HCT116 (cell line): ENCODE data around the gene LMBR1. TPM values are rescaled to one million over a fixed set of nuclear protein-coding genes. Genes with fewer than 3 reads are reported as not detected.

Experiments
- ATAC-seq: fragments of 200-7000 bp; cut with Tn5 transposase; 2 replicates; pipeline ENCODE4 v1.9.1; 2020; ENCODE audit warnings: mild to moderate bottlenecking, moderate library complexity
- BruUV-seq: library from RNA; stranded (reverse); fragments of 400-500 nt; replicated peaks from 2 replicates; lab custom pipeline; 2021; lab: Mats Ljungman, UMichigan
- CTCF ChIA-PET: fragments of 300-600 bp; sonication (Branson Sonifier 250); formaldehyde crosslinking; loops from one replicate; lab custom pipeline; 2021; ENCODE audit warnings: antibody characterized with exemption; lab: Charles Lee
- POLR2A ChIA-PET: fragments of 300-600, 350-600 bp; sonication (Branson Sonifier 250); formaldehyde crosslinking; loops from one replicate; lab custom pipeline; 2021; ENCODE audit warnings: antibody characterized with exemption; lab: Charles Lee
- RAD21 ChIA-PET, 2 experiments: fragments of 300-600 bp; sonication (Branson Sonifier 250); formaldehyde crosslinking; loops; one replicate each; lab custom pipeline; 2023; ENCODE audit warnings: low total read pairs in 2 of 2; ENCODE audit not compliant: uncharacterized antibody in 2 of 2, unreplicated experiment in 2 of 2, low non-redundant PET in 1 of 2; lab: Charles Lee
- DNase-seq: peaks from one replicate; pipeline ENCODE4 v3.0.0-alpha.2; 2010; ENCODE audit warnings: low read depth, low spot score
- H2AFZ ChIP-seq: fragments of 200-600 bp; shearing (Covaris generic), sonication (generic); 2 replicates; pipeline ENCODE4 v1.6.1; 2017; ENCODE audit warnings: low read depth, mixed run types, mixed read lengths, antibody characterized with exemption, low read length; ENCODE audit not compliant: poor library complexity, severe bottlenecking
- H3K27ac ChIP-seq: 2 replicates; pipeline ENCODE4 v1.5.1; 2012; ENCODE audit warnings: low read depth, low read length
- H3K27me3 ChIP-seq: fragments of 200-600 bp; sonication (generic); 2 replicates; pipeline ENCODE4 v1.6.1; 2016; ENCODE audit warnings: mixed run types, low read length, mixed read lengths; ENCODE audit not compliant: insufficient read depth
- H3K36me3 ChIP-seq, 2 experiments: fragments of 200-500 bp in 1 of 2; fragments of 200-600 bp in 1 of 2; sonication (Bioruptor generic) in 1 of 2; sonication (generic) in 1 of 2; 2 replicates each; pipeline versions ENCODE4 v1.5.1 to v1.6.1; 2014 to 2016; ENCODE audit warnings: low read length in 2 of 2, inconsistent platforms in 1 of 2, mixed read lengths in 1 of 2, mixed run types in 1 of 2; ENCODE audit not compliant: insufficient read depth in 2 of 2, control insufficient read depth in 1 of 2
- H3K4me1 ChIP-seq, 2 experiments: fragments of 200-600 bp in 1 of 2; sonication (generic) in 1 of 2; 2 replicates each; pipeline versions ENCODE4 v1.5.1 to v1.6.1; 2012 to 2017; ENCODE audit warnings: low read length in 2 of 2, inconsistent platforms in 1 of 2, mild to moderate bottlenecking in 1 of 2, mixed read lengths in 1 of 2, mixed run types in 1 of 2, moderate library complexity in 1 of 2; ENCODE audit not compliant: insufficient read depth in 2 of 2, control insufficient read depth in 1 of 2
- H3K4me2 ChIP-seq: fragments of 200-600 bp; sonication (generic); 2 replicates; pipeline ENCODE4 v1.6.1; 2017; ENCODE audit warnings: mixed run types, low read length, mixed read lengths
- H3K4me3 ChIP-seq, 2 experiments: fragments of 200-600 bp in 1 of 2; sonication (generic) in 1 of 2; replicated peaks in 1 of 2; 2 replicates each; pipeline ENCODE4 v1.5.1; 2011 to 2016; ENCODE audit warnings: low read length in 2 of 2, control low read depth in 1 of 2, low read depth in 1 of 2, mild to moderate bottlenecking in 1 of 2, mixed read lengths in 1 of 2, mixed run types in 1 of 2
- H3K79me2 ChIP-seq: fragments of 200-600 bp; sonication (generic); 2 replicates; pipeline ENCODE4 v1.6.1; 2017; ENCODE audit warnings: mild to moderate bottlenecking, mixed run types, low read length, moderate library complexity, mixed read lengths; ENCODE audit not compliant: insufficient read depth
- H3K9ac ChIP-seq: fragments of 200-600 bp; sonication (generic); 2 replicates; pipeline ENCODE4 v1.6.1; 2016; ENCODE audit warnings: low read length, mixed read lengths
- H3K9me2 ChIP-seq: fragments of 200-600 bp; sonication (generic), shearing (Covaris generic); 2 replicates; pipeline ENCODE4 v1.6.1; 2017; ENCODE audit warnings: mixed run types, mild to moderate bottlenecking, moderate library complexity; ENCODE audit not compliant: insufficient read depth
- H3K9me3 ChIP-seq, 2 experiments: fragments of 200-500 bp in 1 of 2; fragments of 200-600 bp in 1 of 2; sonication (Bioruptor generic) in 1 of 2; sonication (generic) in 1 of 2; 2 replicates each; pipeline ENCODE4 v1.6.1; 2014 to 2017; ENCODE audit warnings: low read length in 2 of 2, mixed read lengths in 2 of 2, inconsistent platforms in 1 of 2, low read depth in 1 of 2, mild to moderate bottlenecking in 1 of 2, mixed run types in 1 of 2, moderate library complexity in 1 of 2; ENCODE audit not compliant: control insufficient read depth in 1 of 2, insufficient read depth in 1 of 2
- H4K20me1 ChIP-seq: fragments of 200-600 bp; sonication (generic), shearing (Covaris generic); 2 replicates; pipeline ENCODE4 v1.6.1; 2017; ENCODE audit warnings: mixed run types, mild to moderate bottlenecking, moderate library complexity; ENCODE audit not compliant: insufficient read depth
- CEBPB ChIP-seq: IDR thresholded peaks from 2 replicates; pipeline ENCODE4 v1.6.1; 2012; ENCODE audit warnings: low read depth
- POLR2A ChIP-seq: IDR thresholded peaks from 2 replicates; pipeline ENCODE4 v1.7.0; 2011; ENCODE audit warnings: borderline replicate concordance; ENCODE audit not compliant: insufficient read depth, insufficient read length; ENCODE audit errors: extremely low read depth
- intact Hi-C: fragments of 100-400 bp; cut with micrococcal nuclease; formaldehyde crosslinking; loops from 2 replicates; pipeline ENCODE4 v1.10.0; 2022
- total RNA-seq: library from RNA; stranded (reverse); gene quantifications from one replicate; pipeline ENCODE4 v1.2.1, GENCODE V29; 2021; ENCODE audit not compliant: unreplicated experiment
- TF ChIP-seq, protein P1 (sequence below), 3 experiments: fragments of 200-600 bp in 1 of 3; sonication (generic) in 1 of 3; IDR thresholded peaks in 2 of 3; conservative IDR thresholded peaks in 1 of 3; 2 replicates each; pipeline ENCODE4 v1.5.1; 2012 to 2017; ENCODE audit warnings: low read depth in 2 of 3, low read length in 2 of 3, antibody characterized with exemption in 1 of 3, borderline replicate concordance in 1 of 3, control low read depth in 1 of 3, mild to moderate bottlenecking in 1 of 3, mixed read lengths in 1 of 3, mixed run types in 1 of 3, moderate library complexity in 1 of 3; ENCODE audit not compliant: insufficient read depth in 1 of 3
- TF ChIP-seq, protein P2 (sequence below): IDR thresholded peaks from 2 replicates; pipeline ENCODE4 v1.6.1; 2011; ENCODE audit warnings: mild to moderate bottlenecking, low read length, moderate library complexity; ENCODE audit not compliant: insufficient replicate concordance; ENCODE audit errors: extremely low read depth

The LMBR1 gene
- total RNA-seq, 1 experiment from 2014 or later, result 84.0 TPM

- no peak overlapping the region for H3K27ac ChIP-seq
- no peaks in the 10 kb centered on the region for H3K27me3 ChIP-seq
- no peak overlapping the region for H3K4me2 ChIP-seq
- ChIA-PET RAD21 (no interaction called here), POLR2A (no interaction called here), CTCF (no interaction called here)
- H3K9ac ChIP-seq, result no peak overlapping the region
- no TSS peak for BruUV-seq
- H3K4me3 ChIP-seq, result no peak overlapping the region
- DNase-seq (no peak), ATAC-seq (no peak)
- intact Hi-C loops, result no loop called here
- peaks cover 99% of the 10 kb centered on the region for H3K79me2 ChIP-seq
- no peaks in the 10 kb centered on the region for H3K9me2 ChIP-seq
- no peak overlapping the region for H2AFZ ChIP-seq
- no peaks in the 10 kb centered on the region for H3K36me3 ChIP-seq
- no peaks in the 10 kb centered on the region for H3K9me3 ChIP-seq
- peaks cover 9% of the 10 kb centered on the region; the same call in 1 of the 2 replicates for H4K20me1 ChIP-seq
- peaks cover 2 to 12% of the 10 kb centered on the region in 2 experiments; a peak in 3 of 4 replicates for H3K4me1 ChIP-seq
- TF ChIP-seq, protein P1, sequence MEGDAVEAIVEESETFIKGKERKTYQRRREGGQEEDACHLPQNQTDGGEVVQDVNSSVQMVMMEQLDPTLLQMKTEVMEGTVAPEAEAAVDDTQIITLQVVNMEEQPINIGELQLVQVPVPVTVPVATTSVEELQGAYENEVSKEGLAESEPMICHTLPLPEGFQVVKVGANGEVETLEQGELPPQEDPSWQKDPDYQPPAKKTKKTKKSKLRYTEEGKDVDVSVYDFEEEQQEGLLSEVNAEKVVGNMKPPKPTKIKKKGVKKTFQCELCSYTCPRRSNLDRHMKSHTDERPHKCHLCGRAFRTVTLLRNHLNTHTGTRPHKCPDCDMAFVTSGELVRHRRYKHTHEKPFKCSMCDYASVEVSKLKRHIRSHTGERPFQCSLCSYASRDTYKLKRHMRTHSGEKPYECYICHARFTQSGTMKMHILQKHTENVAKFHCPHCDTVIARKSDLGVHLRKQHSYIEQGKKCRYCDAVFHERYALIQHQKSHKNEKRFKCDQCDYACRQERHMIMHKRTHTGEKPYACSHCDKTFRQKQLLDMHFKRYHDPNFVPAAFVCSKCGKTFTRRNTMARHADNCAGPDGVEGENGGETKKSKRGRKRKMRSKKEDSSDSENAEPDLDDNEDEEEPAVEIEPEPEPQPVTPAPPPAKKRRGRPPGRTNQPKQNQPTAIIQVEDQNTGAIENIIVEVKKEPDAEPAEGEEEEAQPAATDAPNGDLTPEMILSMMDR (IDR thresholded peaks at IDR 0.05 in 2 of 3, conservative IDR thresholded peaks at IDR 0.05 in 1 of 3; ENCODE audit: borderline replicate concordance in 1 of 3, insufficient read depth in 1 of 3, low read depth in 2 of 3, low read length in 2 of 3), result no peak
- no peak for TF ChIP-seq POLR2A
- TF ChIP-seq, protein P2, sequence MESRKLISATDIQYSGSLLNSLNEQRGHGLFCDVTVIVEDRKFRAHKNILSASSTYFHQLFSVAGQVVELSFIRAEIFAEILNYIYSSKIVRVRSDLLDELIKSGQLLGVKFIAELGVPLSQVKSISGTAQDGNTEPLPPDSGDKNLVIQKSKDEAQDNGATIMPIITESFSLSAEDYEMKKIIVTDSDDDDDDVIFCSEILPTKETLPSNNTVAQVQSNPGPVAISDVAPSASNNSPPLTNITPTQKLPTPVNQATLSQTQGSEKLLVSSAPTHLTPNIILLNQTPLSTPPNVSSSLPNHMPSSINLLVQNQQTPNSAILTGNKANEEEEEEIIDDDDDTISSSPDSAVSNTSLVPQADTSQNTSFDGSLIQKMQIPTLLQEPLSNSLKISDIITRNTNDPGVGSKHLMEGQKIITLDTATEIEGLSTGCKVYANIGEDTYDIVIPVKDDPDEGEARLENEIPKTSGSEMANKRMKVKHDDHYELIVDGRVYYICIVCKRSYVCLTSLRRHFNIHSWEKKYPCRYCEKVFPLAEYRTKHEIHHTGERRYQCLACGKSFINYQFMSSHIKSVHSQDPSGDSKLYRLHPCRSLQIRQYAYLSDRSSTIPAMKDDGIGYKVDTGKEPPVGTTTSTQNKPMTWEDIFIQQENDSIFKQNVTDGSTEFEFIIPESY, result no peak
- no peak for TF ChIP-seq CEBPB
These were observed 44.0 kb downstream of the LMBR1 start for GRCh38 chr7:156848979-156849378.
